Activated CD8-positive, alpha-beta T cell treated with anti-CD3 and anti-CD28 coated beads for 36 hours (primary cell): ENCODE results near the gene CR2. TPM values are rescaled to one million over a fixed set of nuclear protein-coding genes. Genes with fewer than 3 reads are reported as not detected.

ENCODE experiments used
- ATAC-seq: fragments of 200-7000 bp; cut with Tn5 transposase; one replicate; pipeline ENCODE4 v1.10.0; 2021; ENCODE audit warnings: mild to moderate bottlenecking, moderate library complexity
- CTCF ChIA-PET: fragments of 350-600 bp; sonication (Branson Sonifier 250); formaldehyde crosslinking; loops from one replicate; lab custom pipeline; 2021; ENCODE audit warnings: antibody characterized with exemption; lab: Charles Lee
- POLR2A ChIA-PET: fragments of 350-600 bp; sonication (Branson Sonifier 250); formaldehyde crosslinking; loops from one replicate; lab custom pipeline; 2021; ENCODE audit warnings: antibody characterized with exemption; lab: Charles Lee
- DNase-seq: peaks from one replicate; pipeline ENCODE4 v3.0.0-alpha.2; 2020
- H3K27ac Mint-ChIP-seq: one replicate; pipeline ENCODE4 v1.8.0; 2021; ENCODE audit warnings: mild to moderate bottlenecking, mixed read lengths
- H3K27me3 Mint-ChIP-seq: one replicate; pipeline ENCODE4 v1.8.0; 2021; ENCODE audit warnings: mixed read lengths
- H3K36me3 Mint-ChIP-seq: one replicate; pipeline ENCODE4 v1.8.0; 2021; ENCODE audit warnings: low read depth, mixed read lengths
- H3K4me1 Mint-ChIP-seq: one replicate; pipeline ENCODE4 v1.8.0; 2021; ENCODE audit warnings: low read depth, mixed read lengths
- H3K4me3 Mint-ChIP-seq: one replicate; pipeline ENCODE4 v1.8.0; 2021; ENCODE audit warnings: mild to moderate bottlenecking, moderate library complexity, mixed read lengths
- H3K9me3 Mint-ChIP-seq: one replicate; pipeline ENCODE4 v1.8.0; 2021; ENCODE audit warnings: mixed read lengths
- intact Hi-C: fragments of 100-400 bp; cut with micrococcal nuclease; formaldehyde crosslinking; loops from one replicate; pipeline ENCODE4 v1.10.0; 2022
- total RNA-seq, 2 experiments: library from RNA; stranded (reverse); gene quantifications; one replicate each; pipeline ENCODE4 v1.2.3, GENCODE V29; 2021
- TF ChIP-seq, protein P1 (sequence below): fragments of 200-600 bp; IDR thresholded peaks from one replicate; pipeline ENCODE4 v1.8.0; 2022; ENCODE audit warnings: antibody characterized with exemption, mild to moderate bottlenecking

Gene CR2
- total RNA-seq, 2 experiments from 2014 or later: 1.9 to 2.1 TPM

GRCh38 chr1:207440626-207441025 lies 13.5 kb upstream of the CR2 start:
- Mint-ChIP-seq H3K4me3 (no peak overlapping the region), H3K27ac (no peak overlapping the region), H3K4me1 (peaks cover 4% of the 10 kb centered on the region), H3K36me3 (no peaks in the 10 kb centered on the region), H3K9me3 (peaks cover 2% of the 10 kb centered on the region), H3K27me3 (no peaks in the 10 kb centered on the region)
- POLR2A ChIA-PET: no interaction called here
- no peak for ATAC-seq
- intact Hi-C loops: no loop called here
- DNase-seq: no peak
- CTCF ChIA-PET: no interaction called here
- TF ChIP-seq, protein P1, sequence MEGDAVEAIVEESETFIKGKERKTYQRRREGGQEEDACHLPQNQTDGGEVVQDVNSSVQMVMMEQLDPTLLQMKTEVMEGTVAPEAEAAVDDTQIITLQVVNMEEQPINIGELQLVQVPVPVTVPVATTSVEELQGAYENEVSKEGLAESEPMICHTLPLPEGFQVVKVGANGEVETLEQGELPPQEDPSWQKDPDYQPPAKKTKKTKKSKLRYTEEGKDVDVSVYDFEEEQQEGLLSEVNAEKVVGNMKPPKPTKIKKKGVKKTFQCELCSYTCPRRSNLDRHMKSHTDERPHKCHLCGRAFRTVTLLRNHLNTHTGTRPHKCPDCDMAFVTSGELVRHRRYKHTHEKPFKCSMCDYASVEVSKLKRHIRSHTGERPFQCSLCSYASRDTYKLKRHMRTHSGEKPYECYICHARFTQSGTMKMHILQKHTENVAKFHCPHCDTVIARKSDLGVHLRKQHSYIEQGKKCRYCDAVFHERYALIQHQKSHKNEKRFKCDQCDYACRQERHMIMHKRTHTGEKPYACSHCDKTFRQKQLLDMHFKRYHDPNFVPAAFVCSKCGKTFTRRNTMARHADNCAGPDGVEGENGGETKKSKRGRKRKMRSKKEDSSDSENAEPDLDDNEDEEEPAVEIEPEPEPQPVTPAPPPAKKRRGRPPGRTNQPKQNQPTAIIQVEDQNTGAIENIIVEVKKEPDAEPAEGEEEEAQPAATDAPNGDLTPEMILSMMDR: no peak

DNA sequence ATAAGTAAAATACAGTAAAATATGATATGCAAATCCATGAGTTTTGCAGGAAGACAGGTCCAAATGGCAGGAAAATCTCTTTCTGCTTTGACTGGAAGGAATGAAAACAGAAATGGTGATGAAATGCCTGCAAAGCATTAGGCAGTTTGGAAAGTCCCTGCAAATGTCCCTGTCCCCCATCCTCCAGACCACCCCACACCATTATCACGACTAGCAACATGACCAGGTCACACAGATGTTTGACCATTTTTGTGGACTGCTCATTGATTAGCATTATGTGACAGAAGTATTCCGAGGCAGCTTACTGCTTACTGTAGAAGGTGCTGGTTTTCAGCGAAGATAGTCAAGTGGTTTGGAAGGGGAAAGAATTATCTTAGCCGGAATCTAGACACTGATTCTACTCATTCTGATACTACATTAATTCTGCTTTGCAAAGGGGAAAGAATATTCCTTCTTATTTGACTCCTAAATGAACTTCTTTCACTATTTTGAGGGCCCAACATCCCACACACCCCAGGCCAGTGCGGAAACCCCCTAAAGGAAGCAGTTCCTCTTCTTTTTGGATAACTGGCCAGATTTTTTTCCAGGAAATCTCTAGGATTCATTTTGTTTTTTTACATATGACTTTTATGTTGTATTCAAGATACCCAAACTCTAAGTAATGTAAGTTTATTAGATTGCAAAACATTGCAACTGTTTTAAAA lies 9.5 kb upstream of the CR2 start:
- Mint-ChIP-seq H3K36me3 (no peaks in the 10 kb centered on the region), H3K4me1 (no peaks in the 10 kb centered on the region), H3K27ac (no peak overlapping the region), H3K27me3 (no peaks in the 10 kb centered on the region), H3K9me3 (no peaks in the 10 kb centered on the region), H3K4me3 (no peak overlapping the region)
- intact Hi-C loops: no loop called here
- ChIA-PET CTCF (interaction anchor here (1.3 to 1.7 kb wide), 2 partner anchors 10 kb away, joined by 3 to 6 read pairs; partner anchors contain the start of gene CR2), POLR2A (no interaction called here)
- TF ChIP-seq, protein P1: no peak
- DNase-seq: no peak
- no peak for ATAC-seq

DNA sequence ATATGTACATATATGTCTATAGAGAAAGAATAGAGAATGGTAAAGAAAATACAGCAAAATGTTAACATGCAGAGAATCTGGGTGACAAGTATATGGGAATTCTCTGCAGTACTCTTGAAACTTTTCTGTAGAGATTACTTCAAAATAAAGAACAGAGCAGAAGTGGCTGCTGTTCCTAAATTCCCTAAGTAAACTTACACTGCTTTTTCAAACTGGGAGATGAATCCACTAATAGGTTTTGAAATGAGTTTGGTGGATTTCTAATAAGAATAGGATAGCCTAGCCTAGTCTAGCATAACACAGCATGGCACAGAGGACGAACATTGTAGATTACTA lies 450 bp upstream of the CR2 start:
- ATAC-seq (peak; percentile 61), DNase-seq (no peak)
- intact Hi-C loops: loop anchor here (5.0 kb wide), 1 partner anchor 41 kb away; no protein-coding TSS in a partner anchor
- POLR2A ChIA-PET: interaction anchor here (0.8 to 1.7 kb wide), 2 partner anchors 60 to 117 kb away, joined by 3 to 7 read pairs; no protein-coding TSS in a partner anchor
- no peaks in the 10 kb centered on the region for H3K9me3 Mint-ChIP-seq
- peaks cover 17% of the 10 kb centered on the region for H3K27me3 Mint-ChIP-seq
- CTCF ChIA-PET: interaction anchor here (0.8 to 3.5 kb wide), 9 partner anchors 10 to 162 kb away, joined by 3 to 22 read pairs (median 4); partner anchors contain the start of gene CR1
- no peaks in the 10 kb centered on the region for H3K36me3 Mint-ChIP-seq
- H3K4me1 Mint-ChIP-seq: peaks cover 11% of the 10 kb centered on the region
- H3K27ac Mint-ChIP-seq: peak overlapping the region; percentile 21
- H3K4me3 Mint-ChIP-seq: peak overlapping the region; percentile 68
- TF ChIP-seq, protein P1: no peak

GRCh38 chr1:207455183-207455754 lies 1.1 kb downstream of the CR2 start:
- ChIA-PET CTCF (interaction anchor here (0.7 to 3.5 kb wide), 7 partner anchors 9 to 371 kb away, joined by 3 to 22 read pairs (median 4); no protein-coding TSS in a partner anchor), POLR2A (interaction anchor here (1.0 to 1.7 kb wide), 3 partner anchors 9 to 119 kb away, joined by 3 to 7 read pairs (median 4); no protein-coding TSS in a partner anchor)
- intact Hi-C loops: loop anchor here (5.0 kb wide), 1 partner anchor 42 kb away; the partner anchor contains the start of gene CR1
- ATAC-seq (peak; percentile 21), DNase-seq (no peak)
- Mint-ChIP-seq H3K9me3 (no peaks in the 10 kb centered on the region), H3K27ac (peak overlapping the region; percentile 60), H3K27me3 (peaks cover 12% of the 10 kb centered on the region), H3K36me3 (no peaks in the 10 kb centered on the region), H3K4me1 (peaks cover 20% of the 10 kb centered on the region), H3K4me3 (peak overlapping the region; percentile 68)
- TF ChIP-seq, protein P1: no peak
